Stimulated activated CD4-positive, alpha-beta T cell treated with anti-CD3 and anti-CD28 coated beads, Interleukin-1b, Interleukin-23, amount 100 ng/mL, for 1 hour (primary cell): ENCODE results near the gene SNRNP40.
"Not testable (repeated sequence)": the region's sequence is repeated elsewhere in the genome, so short reads cannot be mapped to it uniquely, and the experiment has no call there.

ENCODE experiments used
- DNase-seq, 2 donors: peaks; one replicate each; pipeline ENCODE4 v3.0.0-alpha.2; 2020; ENCODE audit warnings: low read depth in 2 of 2

Gene SNRNP40

GRCh38 chr1:31296486-31297276 is at the start of gene SNRNP40, which contains the start of gene ZCCHC17:
Gene SNRNP40 (minus strand): TSS chr1:31296788. CDS start chr1:31296751, 37 bp downstream.
Gene ZCCHC17 (plus strand): TSS chr1:31297032. CDS start chr1:31310099, 13,067 bp downstream.
- DNase-seq = peak; percentile 70 to 81

DNA sequence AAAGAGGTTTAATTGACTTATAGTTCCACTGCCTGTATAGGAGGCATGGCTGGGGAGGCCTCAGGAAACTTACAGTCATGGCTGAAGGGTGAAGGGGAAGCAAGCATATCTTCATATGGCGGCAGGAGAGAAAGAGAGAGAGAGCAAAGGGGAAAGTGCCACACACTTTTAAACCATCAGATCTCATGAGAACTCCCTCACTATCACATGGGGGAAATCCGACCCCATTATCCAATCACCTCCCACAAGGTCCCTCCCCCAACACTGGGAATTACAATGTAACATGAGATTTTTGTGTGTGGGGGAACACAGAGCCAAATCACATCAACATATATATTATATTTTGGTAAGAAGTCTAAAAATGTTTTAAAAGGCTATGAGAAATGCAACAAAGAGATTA is 49.0 kb upstream of the SNRNP40 start:
- no peak for DNase-seq

GRCh38 chr1:31344503-31344902 is 47.9 kb upstream of the SNRNP40 start:
- no peak for DNase-seq

GRCh38 chr1:31336687-31337467 is 40.3 kb upstream of the SNRNP40 start:
- no peak for DNase-seq

DNA sequence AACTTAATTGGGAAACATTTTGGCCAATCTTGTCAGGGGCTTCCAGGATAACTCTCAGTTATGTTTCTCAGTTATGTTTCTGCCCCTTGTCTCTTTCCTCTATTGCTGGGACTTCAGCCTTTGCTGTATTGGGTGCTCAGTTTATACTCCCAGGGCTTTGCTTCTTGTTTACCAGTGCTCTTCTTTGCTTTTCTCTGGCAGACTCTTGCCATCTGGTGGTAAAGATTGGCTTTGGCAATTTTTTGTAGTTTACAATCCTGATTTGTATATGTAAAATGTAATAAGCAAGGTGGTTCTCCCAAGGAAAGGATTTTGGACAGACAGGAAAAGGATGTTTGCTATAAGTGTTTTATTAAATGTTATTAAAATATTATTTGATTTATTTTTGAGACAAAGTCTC is 38.4 kb upstream of the SNRNP40 start:
- DNase-seq = no peak

GRCh38 chr1:31327381-31327780 is 30.8 kb upstream of the SNRNP40 start:
- DNase-seq = no peak

DNA sequence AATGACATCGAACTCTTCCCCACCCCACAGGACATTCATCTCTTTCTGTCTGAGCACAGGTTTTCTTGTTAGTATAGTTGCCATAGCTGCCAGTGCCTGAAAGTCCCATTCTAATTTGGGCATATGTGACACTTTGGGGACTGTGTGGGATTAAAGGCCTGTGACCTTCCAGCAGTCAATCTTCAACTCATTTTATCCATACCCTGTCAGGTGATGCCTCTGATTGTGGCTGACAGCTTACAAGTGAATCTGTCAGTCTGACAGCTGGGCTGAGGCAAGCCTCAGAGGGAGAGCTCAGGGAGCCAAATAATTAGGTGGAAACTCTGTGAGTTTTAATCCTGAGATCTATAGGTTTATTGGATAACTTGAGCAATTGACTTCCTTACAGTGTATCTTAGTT is 29.9 kb upstream of the SNRNP40 start:
- DNase-seq = no peak

GRCh38 chr1:31324992-31325391 is 28.4 kb upstream of the SNRNP40 start:
- DNase-seq = no peak

DNA sequence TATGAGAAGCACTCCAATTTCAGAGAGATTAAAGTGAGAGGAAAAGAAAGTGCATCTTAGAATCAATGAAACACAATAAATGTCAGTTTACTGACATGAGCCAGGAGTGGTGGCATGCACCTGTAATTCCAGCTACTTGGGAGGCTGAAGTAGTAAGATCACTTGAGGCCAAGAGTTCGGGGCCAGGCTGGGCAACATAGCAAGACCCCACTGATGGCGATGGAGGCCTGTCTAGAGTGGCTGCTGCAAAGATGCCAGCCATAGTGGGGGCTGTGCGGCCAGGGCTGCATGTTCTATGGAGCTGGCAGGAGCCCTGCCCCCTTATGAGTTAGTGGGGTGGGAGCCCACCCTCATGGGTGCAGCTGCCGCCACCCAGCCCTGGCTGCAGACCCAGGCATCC is 27.5 kb upstream of the SNRNP40 start:
- DNase-seq = no peak

GRCh38 chr1:31318146-31318545 is 21.6 kb upstream of the SNRNP40 start:
- no peak for DNase-seq

GRCh38 chr1:31315902-31316301 is 19.3 kb upstream of the SNRNP40 start:
- no peak for DNase-seq

DNA sequence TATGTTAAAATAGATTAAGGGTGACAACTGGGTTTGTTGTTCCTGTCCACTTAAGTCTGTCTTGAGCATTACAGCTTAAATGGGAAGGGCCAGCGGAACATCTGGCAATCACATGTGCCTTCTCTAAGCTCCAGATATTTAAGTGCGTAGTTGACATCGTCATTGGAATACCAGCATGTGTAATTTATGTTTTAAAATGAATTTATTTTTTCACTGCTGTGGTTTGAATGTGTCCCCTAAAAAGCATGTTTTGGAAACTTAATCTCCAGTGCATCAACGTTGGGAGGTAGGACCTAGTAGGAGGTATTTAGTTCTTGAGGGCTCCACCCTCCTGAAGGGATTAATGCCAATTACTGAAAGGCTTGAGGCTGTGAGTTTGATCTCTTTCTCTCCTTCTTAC is 13.6 kb upstream of the SNRNP40 start:
- DNase-seq = no peak

DNA sequence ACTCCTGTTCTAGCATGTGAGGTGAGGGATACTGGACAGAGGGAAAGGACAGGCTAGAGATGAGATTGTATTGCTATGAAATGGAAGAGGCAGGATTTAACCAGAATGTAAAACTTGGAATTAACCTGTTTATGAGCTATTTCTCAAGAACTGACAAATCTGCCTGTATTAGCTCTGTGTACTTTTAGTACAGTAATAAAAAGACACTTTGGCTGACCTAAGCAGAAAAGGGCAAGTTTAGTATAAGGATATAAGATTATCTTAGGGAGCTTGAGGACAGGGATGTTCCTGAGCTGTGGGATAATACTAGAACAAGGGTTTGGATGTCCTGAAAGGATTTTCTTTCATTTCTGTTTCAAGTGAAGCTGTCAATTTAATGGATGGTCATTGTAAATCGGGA is 11.4 kb upstream of the SNRNP40 start:
- DNase-seq = no peak

DNA sequence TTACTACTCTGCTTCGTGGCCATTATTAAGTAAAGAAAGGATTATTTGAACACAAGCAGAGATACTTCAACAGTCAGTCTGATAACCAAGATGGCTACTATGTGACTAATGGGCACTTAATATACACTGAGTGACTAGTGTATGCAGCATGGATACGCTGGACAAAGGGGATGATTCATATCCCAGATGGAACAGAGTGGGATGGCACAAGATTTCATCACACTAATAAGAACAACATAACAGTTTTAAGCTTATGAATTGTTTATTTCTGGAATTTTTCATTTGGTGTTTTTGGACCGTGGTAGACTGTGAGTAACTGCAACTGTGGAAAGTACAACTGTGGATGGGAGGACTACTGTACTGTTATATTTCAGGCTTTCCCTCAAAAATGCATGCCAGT is 9.7 kb upstream of the SNRNP40 start:
- DNase-seq = no peak

DNA sequence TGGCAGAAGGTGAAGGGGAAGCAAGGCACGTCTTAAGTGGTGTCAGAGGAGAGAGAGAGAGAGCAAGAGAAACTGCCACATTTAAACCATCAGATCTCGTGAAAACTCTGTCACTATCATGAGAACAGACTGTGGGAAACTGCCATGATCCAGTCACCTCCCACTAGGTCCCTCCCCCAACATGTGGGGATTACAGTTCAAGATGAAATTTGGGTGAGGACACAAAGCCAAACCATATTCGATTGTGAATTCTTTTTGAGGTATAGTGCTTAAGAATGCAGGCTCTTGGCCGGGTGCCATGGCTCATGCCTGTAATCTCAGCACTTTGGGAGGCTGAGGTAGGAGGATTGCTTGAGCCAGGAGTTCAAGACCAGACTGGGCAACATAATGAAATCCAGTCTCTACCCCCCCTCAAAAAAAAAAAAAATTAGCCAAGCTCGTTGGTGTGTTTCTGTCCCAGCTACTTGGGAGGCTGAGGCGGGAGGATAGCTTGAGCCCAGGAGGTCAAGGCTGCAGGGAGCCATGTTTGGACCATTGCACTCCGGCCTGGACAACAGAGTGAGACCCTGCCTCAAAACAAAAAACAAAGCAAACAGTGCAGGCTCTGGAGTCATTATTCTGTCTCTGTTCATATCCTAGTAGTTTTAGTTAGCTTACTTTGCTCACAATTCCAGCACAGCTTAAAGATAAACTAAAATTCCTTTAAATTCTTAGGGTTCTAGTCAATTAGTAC is 6.3 kb upstream of the SNRNP40 start:
- DNase-seq = no peak

DNA sequence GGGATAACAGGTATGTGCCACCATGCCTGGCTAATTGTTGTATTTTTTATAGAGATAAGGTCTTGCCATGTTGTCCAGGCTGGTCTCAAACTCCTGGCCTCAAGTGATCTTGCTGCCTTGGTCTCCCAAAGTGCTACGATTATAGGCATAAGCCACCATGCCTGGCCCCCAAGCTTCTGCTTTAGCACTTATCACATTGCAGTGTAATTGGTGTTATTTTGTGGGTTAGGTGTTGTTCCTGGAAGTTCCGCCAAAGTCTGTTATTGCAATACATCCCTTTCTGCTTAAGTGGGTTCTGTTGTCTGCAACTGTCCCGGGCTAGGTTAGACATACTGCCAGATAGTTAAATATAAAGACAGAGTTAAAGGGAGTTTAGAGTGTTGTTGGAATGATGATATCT is 3.6 kb upstream of the SNRNP40 start:
- no peak for DNase-seq

- no peak for DNase-seq
These were observed 2.8 kb upstream of the SNRNP40 start for GRCh38 chr1:31299365-31299764.

DNA sequence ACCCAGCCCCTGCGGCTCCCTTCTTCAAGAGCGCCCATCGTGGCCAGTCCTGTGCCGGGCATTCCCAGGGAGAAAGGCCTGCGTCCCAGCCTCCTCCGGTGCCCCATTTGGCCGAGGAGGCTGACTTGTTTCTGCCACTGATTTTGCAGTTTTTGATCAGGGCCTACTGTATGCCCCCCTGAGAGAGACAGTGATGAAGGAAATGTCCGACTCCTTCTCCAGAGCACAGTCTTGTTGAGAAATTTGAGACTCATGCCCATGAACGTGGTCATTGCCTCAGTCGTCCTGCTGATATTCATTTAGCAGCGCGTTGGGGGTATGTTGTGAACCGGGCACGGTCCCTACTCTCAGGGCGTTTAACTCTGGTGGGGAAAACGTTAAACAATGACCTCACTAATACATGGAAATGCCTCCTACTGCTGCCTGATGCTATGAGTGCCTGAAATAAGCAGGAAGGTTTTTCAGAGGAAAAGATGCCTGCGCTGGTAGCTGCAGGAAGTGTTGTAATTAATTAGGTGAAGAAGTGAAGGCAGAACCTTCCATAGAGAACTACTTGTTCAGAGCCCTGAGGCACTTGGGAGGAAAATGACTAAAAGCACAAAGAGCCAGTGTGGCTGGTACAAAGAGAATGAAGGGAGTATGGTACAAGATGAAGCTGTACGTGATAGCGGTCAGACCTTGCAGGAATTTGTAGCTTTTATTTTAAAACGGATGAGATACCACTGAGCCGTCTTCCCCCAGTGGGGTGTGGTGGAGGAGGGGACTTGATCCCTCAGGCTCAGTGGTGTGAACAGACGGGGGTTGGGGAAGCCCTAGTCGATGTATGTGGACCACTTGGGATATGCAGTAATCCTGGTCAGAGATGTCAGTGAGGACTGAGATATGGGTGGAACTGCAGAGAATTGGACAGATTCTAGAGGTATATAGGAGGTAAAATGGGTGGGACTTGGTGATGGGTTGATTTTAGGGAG is 974 bp upstream of the SNRNP40 start:
- no peak for DNase-seq

- DNase-seq = no peak
These were observed 608 bp downstream of the SNRNP40 start for GRCh38 chr1:31295874-31296485.

DNA sequence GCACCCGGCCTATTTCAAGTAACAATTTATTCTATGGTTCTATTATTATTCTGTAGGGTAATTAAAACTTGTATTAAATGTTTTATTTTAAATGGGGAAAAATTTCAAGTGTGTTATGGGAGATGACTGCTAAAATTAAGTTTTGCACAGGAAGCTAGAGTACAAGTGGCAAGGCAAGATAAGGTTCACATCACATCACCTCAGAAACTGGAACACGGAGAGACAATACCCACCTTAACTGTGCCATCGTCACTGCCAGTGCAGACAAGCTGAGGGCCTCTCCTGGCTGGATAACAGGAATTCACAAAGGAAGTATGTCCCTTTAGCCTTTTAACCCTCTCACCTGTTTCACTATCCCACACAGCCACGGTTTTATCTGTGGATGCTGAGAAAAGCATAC is 7.6 kb downstream of the SNRNP40 start:
- DNase-seq = no peak

GRCh38 chr1:31287791-31288190 is 8.8 kb downstream of the SNRNP40 start:
- not testable (repeated sequence) for DNase-seq
